AG04449 (cell line): ENCODE data around the gene DOCK9.

Experiments used
- CTCF ChIA-PET: fragments of 350-600 bp; formaldehyde crosslinking; extraction: SDS; loops from one replicate; lab custom pipeline; 2021; ENCODE audit warnings: antibody characterized with exemption; lab: Yijun Ruan, JAX
- POLR2A ChIA-PET: fragments of 400-600, 350-600 bp; formaldehyde crosslinking; extraction: SDS; loops from one replicate; lab custom pipeline; 2020; ENCODE audit warnings: antibody characterized with exemption, inconsistent platforms; lab: Yijun Ruan, JAX
- DNase-seq: peaks from one replicate; pipeline ENCODE4 v3.0.0-alpha.2; 2010; ENCODE audit warnings: low read depth, low spot score
- H3K4me3 ChIP-seq: 2 replicates; pipeline ENCODE4 v1.5.1; 2011; ENCODE audit warnings: low read depth, mild to moderate bottlenecking, control low read depth, low read length
- CTCF ChIP-seq: IDR thresholded peaks from one replicate; pipeline ENCODE4 v1.5.1; 2011; ENCODE audit warnings: mild to moderate bottlenecking, moderate library complexity, low read length, control low read depth, inconsistent platforms; ENCODE audit not compliant: insufficient read depth; ENCODE audit errors: missing control alignments

The DOCK9 gene

GRCh38 chr13:98966019-98966418, 11.8 kb downstream of the DOCK9 start:
- ChIA-PET CTCF (interaction anchor here (1.1 kb wide), 1 partner anchor 9 kb away, joined by 3 read pairs; no protein-coding TSS in a partner anchor), POLR2A (no interaction called here)
- H3K4me3 ChIP-seq = no peak overlapping the region
- DNase-seq = no peak
- TF ChIP-seq CTCF = no peak

DNA sequence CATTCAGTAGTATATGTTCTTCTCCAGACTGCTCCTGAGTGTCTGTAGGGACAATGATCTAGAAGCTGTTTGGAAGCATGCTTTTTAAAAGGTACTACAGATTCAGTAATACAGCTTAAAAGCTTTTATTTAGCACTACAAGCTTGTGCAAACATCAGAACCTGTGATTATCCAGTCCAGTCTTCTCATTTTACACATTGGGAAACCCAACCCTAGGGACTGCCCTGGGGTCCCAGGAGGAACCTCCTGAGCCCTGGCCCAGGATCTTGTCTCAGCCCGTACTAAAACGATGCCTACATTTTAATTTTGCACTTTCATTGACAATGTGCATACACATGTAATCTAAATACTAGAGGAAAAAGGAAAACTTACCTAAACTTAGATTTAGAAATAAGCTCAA, 12.5 kb downstream of the DOCK9 start:
- H3K4me3 ChIP-seq = no peak overlapping the region
- ChIA-PET CTCF (interaction anchor here (1.1 kb wide), 1 partner anchor 8 kb away, joined by 3 read pairs; no protein-coding TSS in a partner anchor), POLR2A (no interaction called here)
- DNase-seq = no peak
- TF ChIP-seq CTCF = no peak

DNA sequence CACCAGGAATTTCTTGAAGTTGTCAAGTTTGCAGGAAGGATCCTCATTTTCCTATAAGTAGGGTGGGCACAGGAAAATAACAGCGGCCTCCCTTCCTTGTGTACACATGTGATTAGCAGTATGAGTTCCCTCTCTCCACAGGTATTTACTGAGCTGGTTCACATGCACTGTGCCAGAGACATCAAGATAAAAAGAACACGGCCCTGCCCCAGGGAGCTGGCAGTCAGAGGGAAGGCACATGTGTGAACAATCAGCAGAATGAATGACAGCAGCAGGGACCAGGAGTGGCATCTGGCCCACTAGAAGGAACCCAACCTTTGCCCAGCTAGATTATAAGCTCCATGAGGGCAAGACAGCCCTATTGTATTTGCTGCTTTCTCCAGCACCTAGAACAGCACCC, 13.9 kb downstream of the DOCK9 start:
- no peak for DNase-seq
- ChIA-PET POLR2A (no interaction called here), CTCF (interaction anchor here (0.5 kb wide), 1 partner anchor 8 kb away, joined by 3 read pairs; no protein-coding TSS in a partner anchor)
- no peak for TF ChIP-seq CTCF
- no peak overlapping the region for H3K4me3 ChIP-seq

GRCh38 chr13:98962901-98963590, 14.8 kb downstream of the DOCK9 start:
- CTCF ChIA-PET = interaction anchor here (0.5 to 1.3 kb wide), 4 partner anchors 9 to 123 kb away, joined by 3 to 6 read pairs (median 3); no protein-coding TSS in a partner anchor
- POLR2A ChIA-PET = no interaction called here
- H3K4me3 ChIP-seq = no peak overlapping the region
- no peak for TF ChIP-seq CTCF
- no peak for DNase-seq

- TF ChIP-seq CTCF = no peak
- no peak overlapping the region for H3K4me3 ChIP-seq
- CTCF ChIA-PET = interaction anchor here (0.8 to 1.3 kb wide), 4 partner anchors 8 to 121 kb away, joined by 3 to 6 read pairs (median 3); no protein-coding TSS in a partner anchor
- DNase-seq = no peak
- POLR2A ChIA-PET = no interaction called here
Measured at GRCh38 chr13:98961503-98962105, 16.3 kb downstream of the DOCK9 start.
